K562 treated with DMSO at 1 percent for 48 hours (cell line): ENCODE measurements around the gene INTS1. TPM values are rescaled to one million over a fixed set of nuclear protein-coding genes. Genes with fewer than 3 reads are reported as not detected.

ENCODE experiments used
- total RNA-seq: library from RNA; unstranded; fragments of 300-600 nt; gene quantifications from 2 replicates; pipeline ENCODE4 v1.2.3, GENCODE V29; 2022; ENCODE audit warnings: low replicate concordance; ENCODE audit errors: extremely low read depth

Gene INTS1
- total RNA-seq = 132 TPM in 1 of 2 replicates, not detected in the other

GRCh38 chr7:1503816-1504775 is at the start of gene INTS1:
Gene INTS1, minus strand, starts transcription at chr7:1504389. Its CDS starts 429 bp downstream, at chr7:1503960.

GRCh38 chr7:1458683-1459511 is 45.3 kb downstream of the INTS1 start, which contains the start of gene MICALL2:
Gene MICALL2, minus strand, starts transcription at chr7:1459470. Its CDS starts 144 bp downstream, at chr7:1459326.

Other genes starting within 250 kb of the INTS1 start
- gene MICALL2, start 44.9 kb downstream of the INTS1 start, total RNA-seq = not detected in 2 replicates
- not detected in 2 replicates for gene MAFK, start 26.3 kb upstream of the INTS1 start, total RNA-seq
- not detected in 2 replicates for gene TMEM184A, start 51.8 kb upstream of the INTS1 start, total RNA-seq
- not detected in 2 replicates for gene PSMG3, start 65.6 kb upstream of the INTS1 start, total RNA-seq
- gene ELFN1, start 165.9 kb upstream of the INTS1 start, total RNA-seq = not detected in 2 replicates